ENCODE measurements around the gene FBXL7. TPM values are rescaled to one million over a fixed set of nuclear protein-coding genes. Genes with fewer than 3 reads are reported as not detected.

Gene FBXL7
- total and polyA plus RNA-seq, 2 experiments from 2014 or later, result 3.2 to 7.5 TPM

DNA sequence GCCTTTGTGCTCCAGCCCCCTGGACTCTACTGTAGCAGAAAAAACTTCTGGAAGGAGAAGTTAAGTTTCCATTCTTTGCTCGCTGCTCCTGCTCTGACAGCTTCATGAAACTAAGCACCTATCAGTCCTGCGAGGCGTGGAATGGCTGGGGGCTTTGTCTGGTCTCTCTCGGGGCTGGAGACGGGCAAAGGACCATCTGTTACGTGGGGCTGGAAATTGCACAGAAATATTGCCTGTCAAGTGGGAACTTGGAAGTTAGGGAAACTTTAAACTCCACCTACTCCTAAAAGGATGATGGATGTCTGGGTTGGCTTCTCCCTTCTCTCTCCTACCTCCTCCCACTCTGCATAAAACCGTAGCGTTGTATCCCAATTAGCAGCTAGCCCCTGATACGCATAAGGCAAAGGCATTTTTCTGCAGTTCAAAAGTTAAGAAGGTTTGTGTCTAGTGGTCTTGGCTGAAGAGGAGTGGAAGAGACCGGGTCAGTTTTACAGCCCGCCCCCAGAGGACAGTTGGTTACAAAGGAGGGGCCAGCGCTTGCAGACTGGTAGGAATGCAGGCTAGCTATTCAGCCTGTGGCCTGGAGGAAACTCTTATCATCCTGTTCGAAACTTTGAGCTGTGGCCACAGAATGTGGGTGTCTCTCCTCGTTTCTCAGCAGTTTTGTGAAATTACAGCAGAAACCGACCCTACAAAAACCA lies 1.3 kb downstream of the FBXL7 start:
- Histone ChIP-seq H2AFZ (peak overlapping the region; percentile 99), H4K20me1 (ENCODE audit: insufficient read depth) (no peaks in the 10 kb centered on the region), H3K27me3 (replicated peaks; ENCODE audit: insufficient read depth) (no peaks in the 10 kb centered on the region), H3K9me3 (ENCODE audit: low read depth) (no peaks in the 10 kb centered on the region), H3K4me1 (ENCODE audit: insufficient read depth) (peaks cover 7% of the 10 kb centered on the region), H3K27ac (peak overlapping the region; percentile 67), H3K4me3 (peak overlapping the region; percentile 84), H3K79me2 (ENCODE audit: insufficient read depth) (peaks cover 45% of the 10 kb centered on the region), H3F3A (ENCODE audit: insufficient read depth) (peaks cover 23% of the 10 kb centered on the region), H3K4me2 (ENCODE audit: unreplicated experiment) (peak overlapping the region; percentile 95), H3K36me3 (ENCODE audit: low read depth) (no peaks in the 10 kb centered on the region), H3K9me2 (ENCODE audit: insufficient read depth) (no peaks in the 10 kb centered on the region), H3K9ac (peak overlapping the region; percentile 72)
- TF ChIP-seq EZH2 (IDR thresholded peaks at IDR 0.05; ENCODE audit: insufficient read depth, poor library complexity, severe bottlenecking), result no peak
- TF ChIP-seq EZH2phosphoT487 (IDR thresholded peaks at IDR 0.05; ENCODE audit: insufficient read depth, low read depth), result no peak
- peak; percentile 91 for DNase-seq
- in situ Hi-C loops (cut with MboI), result no loop called here
- 1% methylated on average over 15 of the region's 15 CpGs for WGBS, 2 experiments (ENCODE audit: low coverage in 1 of 2, low lambda C conversion rate in 2 of 2, missing lambda C conversion rate in 2 of 2)

DNA sequence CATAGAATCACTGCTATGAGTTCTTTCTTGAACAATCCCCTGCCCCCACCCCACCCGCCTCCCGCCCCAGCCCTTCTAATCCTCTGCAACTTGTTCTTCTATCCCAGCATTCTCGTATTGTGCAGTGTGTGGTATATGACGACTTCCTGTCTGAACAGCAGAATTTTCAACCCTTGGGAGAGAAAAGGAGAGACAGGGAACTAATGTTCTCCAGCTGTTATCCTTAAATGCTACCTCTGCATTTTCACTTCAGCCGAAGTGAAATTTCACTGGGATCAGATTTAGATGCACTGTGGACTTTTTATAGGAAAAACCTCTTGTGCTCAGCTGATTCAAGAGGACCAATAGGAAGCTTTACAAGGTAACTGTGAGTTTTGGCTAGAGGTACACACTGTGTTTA lies 2.2 kb downstream of the FBXL7 start:
- Histone ChIP-seq H3K4me3 (peak overlapping the region; percentile 84), H3K27me3 (replicated peaks; ENCODE audit: insufficient read depth) (no peaks in the 10 kb centered on the region), H3K4me1 (ENCODE audit: insufficient read depth) (peaks cover 7% of the 10 kb centered on the region), H3K9ac (peak overlapping the region; percentile 72), H2AFZ (peak overlapping the region; percentile 99), H4K20me1 (ENCODE audit: insufficient read depth) (no peaks in the 10 kb centered on the region), H3K4me2 (ENCODE audit: unreplicated experiment) (peak overlapping the region; percentile 95), H3K9me3 (ENCODE audit: low read depth) (no peaks in the 10 kb centered on the region), H3K36me3 (ENCODE audit: low read depth) (no peaks in the 10 kb centered on the region), H3K79me2 (ENCODE audit: insufficient read depth) (peaks cover 55% of the 10 kb centered on the region), H3K9me2 (ENCODE audit: insufficient read depth) (no peaks in the 10 kb centered on the region), H3K27ac (peak overlapping the region; percentile 67), H3F3A (ENCODE audit: insufficient read depth) (peaks cover 23% of the 10 kb centered on the region)
- in situ Hi-C loops (cut with MboI), result no loop called here
- no peak for TF ChIP-seq EZH2phosphoT487 (IDR thresholded peaks at IDR 0.05; ENCODE audit: insufficient read depth, low read depth)
- DNase-seq, result peak; percentile 60
- WGBS, 2 experiments (ENCODE audit: low coverage in 1 of 2, low lambda C conversion rate in 2 of 2, missing lambda C conversion rate in 2 of 2), result 4 to 5% methylated on average over 5 of the region's 5 CpGs

DNA sequence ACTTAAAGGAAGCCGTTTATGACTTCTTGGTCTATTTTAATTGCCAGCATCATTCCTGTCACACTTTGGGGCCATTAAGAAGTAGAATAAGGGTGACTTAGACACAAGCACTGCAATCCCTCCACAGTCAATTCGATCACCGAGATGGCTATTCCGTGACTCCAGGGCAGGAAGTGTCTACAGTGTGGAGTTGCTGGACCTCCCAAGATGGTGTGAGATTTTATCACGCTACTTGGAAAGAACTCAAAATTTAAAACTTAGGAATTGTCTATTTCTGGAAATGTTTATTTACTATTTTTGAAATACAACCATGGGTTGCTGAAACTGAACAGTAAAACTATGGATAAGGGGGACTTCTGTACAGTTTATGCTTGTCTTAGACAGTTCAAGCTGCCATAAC lies 6.2 kb downstream of the FBXL7 start:
- WGBS, 2 experiments (ENCODE audit: low coverage in 1 of 2, low lambda C conversion rate in 2 of 2, missing lambda C conversion rate in 2 of 2), result 90 to 92% methylated on average over 5 of the region's 5 CpGs
- no peak overlapping the region for H3K4me2 ChIP-seq (ENCODE audit: unreplicated experiment)
- TF ChIP-seq EZH2phosphoT487 (IDR thresholded peaks at IDR 0.05; ENCODE audit: insufficient read depth, low read depth), result no peak
- TF ChIP-seq EZH2 (IDR thresholded peaks at IDR 0.05; ENCODE audit: insufficient read depth, poor library complexity, severe bottlenecking), result no peak
- no peak overlapping the region for H3K27ac ChIP-seq
- in situ Hi-C loops (cut with MboI), result no loop called here
- no peaks in the 10 kb centered on the region for H3K9me3 ChIP-seq (ENCODE audit: low read depth)
- DNase-seq, result no peak
- H3K79me2 ChIP-seq (ENCODE audit: insufficient read depth), result peaks cover 79% of the 10 kb centered on the region
- peaks cover 41% of the 10 kb centered on the region for H3F3A ChIP-seq (ENCODE audit: insufficient read depth)
- no peaks in the 10 kb centered on the region for H3K27me3 ChIP-seq (replicated peaks; ENCODE audit: insufficient read depth)
- H3K4me1 ChIP-seq (ENCODE audit: insufficient read depth), result peaks cover 30% of the 10 kb centered on the region
- no peaks in the 10 kb centered on the region for H4K20me1 ChIP-seq (ENCODE audit: insufficient read depth)
- no peak overlapping the region for H2AFZ ChIP-seq
- H3K9ac ChIP-seq, result no peak overlapping the region
- H3K36me3 ChIP-seq (ENCODE audit: low read depth), result no peaks in the 10 kb centered on the region
- no peaks in the 10 kb centered on the region for H3K9me2 ChIP-seq (ENCODE audit: insufficient read depth)
- no peak overlapping the region for H3K4me3 ChIP-seq

DNA sequence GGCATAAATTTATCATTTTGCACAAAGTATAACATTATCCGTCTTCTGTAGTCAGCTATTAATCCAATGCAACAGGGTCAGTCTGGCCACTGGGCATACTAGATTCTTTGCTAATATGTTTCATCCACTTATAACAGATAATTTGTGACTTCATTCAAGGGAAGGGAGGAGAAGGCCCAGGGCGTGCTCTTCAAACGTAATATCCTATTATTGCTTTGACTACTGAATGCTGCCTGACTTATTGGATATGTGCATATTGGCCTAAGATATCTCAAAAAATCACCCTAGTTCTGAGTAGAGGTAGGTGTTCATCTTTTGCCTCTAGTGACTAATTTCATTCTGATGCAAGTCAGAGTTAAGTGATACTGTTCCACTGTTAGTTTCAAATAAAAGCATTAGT lies 6.9 kb downstream of the FBXL7 start:
- no peaks in the 10 kb centered on the region for H3K27me3 ChIP-seq (replicated peaks; ENCODE audit: insufficient read depth)
- no peak overlapping the region for H3K27ac ChIP-seq
- peaks cover 40% of the 10 kb centered on the region for H3F3A ChIP-seq (ENCODE audit: insufficient read depth)
- peaks cover 38% of the 10 kb centered on the region for H3K4me1 ChIP-seq (ENCODE audit: insufficient read depth)
- H3K4me2 ChIP-seq (ENCODE audit: unreplicated experiment), result no peak overlapping the region
- H3K9me3 ChIP-seq (ENCODE audit: low read depth), result no peaks in the 10 kb centered on the region
- in situ Hi-C loops (cut with MboI), result no loop called here
- no peak overlapping the region for H2AFZ ChIP-seq
- peaks cover 84% of the 10 kb centered on the region for H3K79me2 ChIP-seq (ENCODE audit: insufficient read depth)
- H3K9me2 ChIP-seq (ENCODE audit: insufficient read depth), result no peaks in the 10 kb centered on the region
- TF ChIP-seq EZH2 (IDR thresholded peaks at IDR 0.05; ENCODE audit: insufficient read depth, poor library complexity, severe bottlenecking) (no peak), EZH2phosphoT487 (IDR thresholded peaks at IDR 0.05; ENCODE audit: insufficient read depth, low read depth) (no peak)
- H4K20me1 ChIP-seq (ENCODE audit: insufficient read depth), result no peaks in the 10 kb centered on the region
- WGBS, 2 experiments (ENCODE audit: low coverage in 1 of 2, low lambda C conversion rate in 2 of 2, missing lambda C conversion rate in 2 of 2), result 99 to 100% methylated on average over 3 of the region's 3 CpGs
- no peak overlapping the region for H3K4me3 ChIP-seq
- no peak overlapping the region for H3K9ac ChIP-seq
- H3K36me3 ChIP-seq (ENCODE audit: low read depth), result no peaks in the 10 kb centered on the region
- DNase-seq, result no peak

Data from GM23248 (cell line).